GM19468 (cell line): ENCODE results near the gene NPTN.

Source experiments
- ATAC-seq: cut with Tn5 transposase; IDR thresholded peaks from one replicate; pipeline ENCODE4 v1.9.1; 2021; ENCODE audit warnings: mild to moderate bottlenecking, moderate library complexity, moderate number of reproducible peaks; ENCODE audit not compliant: unreplicated experiment; ENCODE audit errors: extremely low read depth

The NPTN gene

GRCh38 chr15:73633991-73634495 is 854 bp upstream of the NPTN start:
- no peak for ATAC-seq

DNA sequence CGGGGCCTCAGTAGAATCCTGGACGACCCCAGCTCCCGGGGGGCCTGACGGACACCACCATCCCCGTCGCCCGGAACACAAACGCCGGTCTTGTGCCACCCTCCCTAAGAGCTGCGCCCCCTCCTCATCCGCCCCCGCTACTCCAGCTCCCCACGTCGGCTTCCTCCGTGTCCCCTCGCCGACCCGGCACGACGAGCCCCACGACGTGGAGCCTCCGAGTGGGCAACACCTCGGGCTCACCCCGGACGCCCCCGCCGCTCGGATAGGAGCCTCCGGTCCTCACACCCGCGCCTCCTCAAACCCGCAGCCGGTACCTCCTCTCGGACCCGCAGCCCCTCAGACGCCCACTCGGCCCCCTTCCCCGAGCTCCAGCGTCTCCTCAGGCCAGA is 525 bp downstream of the NPTN start:
- ATAC-seq, result no peak

GRCh38 chr15:73631915-73632669 is 1.1 kb downstream of the NPTN start:
- ATAC-seq, result no peak

- no peak for ATAC-seq
These were observed 2.2 kb downstream of the NPTN start for GRCh38 chr15:73630921-73631362.

DNA sequence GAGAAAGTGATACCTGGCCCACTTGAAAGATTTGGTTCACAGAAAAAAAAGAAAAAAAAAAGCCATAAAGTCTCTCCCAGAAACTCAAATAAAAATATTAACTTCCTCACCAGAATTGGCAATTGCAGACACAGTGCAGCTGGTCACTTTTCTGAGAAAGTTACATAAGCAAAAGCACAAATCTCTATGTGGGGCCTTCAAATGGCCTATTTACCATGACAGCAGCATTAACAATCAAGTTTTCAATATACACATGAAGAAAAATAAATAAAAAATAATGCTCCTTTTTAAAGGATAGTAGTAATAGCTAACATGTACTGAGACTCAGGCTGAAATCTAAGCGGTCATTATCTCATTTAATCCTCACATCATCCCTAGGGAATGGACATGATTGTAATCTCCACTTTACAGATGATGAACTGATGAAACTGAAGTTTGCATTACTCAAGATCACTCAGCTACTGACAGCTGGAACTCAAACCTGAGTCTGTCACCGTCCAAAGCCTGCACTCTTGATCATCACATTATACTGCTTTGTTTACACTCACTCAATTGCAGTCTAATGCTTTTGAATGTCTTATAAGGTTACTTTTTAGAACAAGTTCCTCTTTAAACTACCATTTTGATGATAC is 3.3 kb downstream of the NPTN start:
- no peak for ATAC-seq

GRCh38 chr15:73628976-73629797 is 4.0 kb downstream of the NPTN start:
- no peak for ATAC-seq

DNA sequence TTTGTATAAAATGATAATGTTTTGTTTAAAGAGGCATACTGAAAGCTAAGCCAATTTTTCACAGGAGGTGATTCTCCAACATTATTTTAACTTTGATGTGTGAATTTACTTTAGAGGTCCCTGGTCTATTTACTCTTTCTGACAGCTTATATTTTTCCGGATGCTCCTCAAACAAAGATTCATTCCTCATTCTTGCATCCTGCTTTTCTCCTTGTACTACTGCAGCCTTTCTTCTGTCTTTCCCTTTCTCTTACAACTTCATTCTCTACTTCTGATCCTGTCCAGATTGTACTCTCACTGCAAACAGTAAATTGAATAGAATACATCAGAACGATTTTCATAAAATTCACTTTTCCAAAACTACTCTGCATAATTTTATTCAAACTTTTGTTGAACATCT is 5.1 kb downstream of the NPTN start:
- no peak for ATAC-seq

GRCh38 chr15:73626072-73626471 is 7.1 kb downstream of the NPTN start:
- ATAC-seq, result no peak

DNA sequence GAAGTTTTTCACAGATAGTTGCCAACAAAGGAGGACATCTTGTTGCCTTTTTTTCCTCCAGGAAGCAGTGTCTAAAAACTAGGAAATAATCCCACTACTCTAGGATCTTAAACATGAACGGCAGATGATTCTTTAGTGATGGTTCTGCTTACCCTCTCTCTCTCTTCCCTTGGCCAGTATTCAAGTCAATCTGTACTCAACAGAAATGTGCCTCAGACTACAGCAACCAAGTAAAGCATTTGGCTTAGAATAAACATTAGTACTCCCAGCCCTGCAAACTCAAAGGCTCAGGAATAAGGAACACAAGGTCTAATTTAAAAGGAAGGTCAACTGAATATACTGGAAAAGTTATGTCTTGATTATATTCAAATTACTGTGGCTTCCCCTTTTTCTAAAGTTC is 8.7 kb downstream of the NPTN start:
- no peak for ATAC-seq

- ATAC-seq, result no peak
These were observed 11.8 kb downstream of the NPTN start for GRCh38 chr15:73621286-73621826.

DNA sequence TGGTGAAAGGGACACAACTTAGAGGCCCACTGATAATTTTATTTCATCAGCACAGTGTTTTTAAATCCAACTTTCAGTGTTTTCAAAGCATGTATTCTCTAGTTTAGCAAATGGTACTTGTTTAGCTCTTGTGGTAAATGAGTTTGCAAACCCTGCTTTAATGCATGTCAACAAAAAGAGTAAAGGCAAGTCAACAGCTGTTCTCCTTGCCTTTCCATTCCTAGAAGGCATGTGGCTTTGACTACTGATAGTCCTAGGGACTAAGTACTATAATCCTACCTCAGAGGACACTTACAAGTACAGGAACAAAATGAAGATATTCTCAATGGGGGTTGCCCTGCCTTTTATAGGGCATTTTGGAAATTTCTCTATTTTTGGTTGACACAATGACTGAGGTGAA is 13.1 kb downstream of the NPTN start:
- ATAC-seq, result no peak

GRCh38 chr15:73617913-73618312 is 15.3 kb downstream of the NPTN start:
- ATAC-seq, result no peak

DNA sequence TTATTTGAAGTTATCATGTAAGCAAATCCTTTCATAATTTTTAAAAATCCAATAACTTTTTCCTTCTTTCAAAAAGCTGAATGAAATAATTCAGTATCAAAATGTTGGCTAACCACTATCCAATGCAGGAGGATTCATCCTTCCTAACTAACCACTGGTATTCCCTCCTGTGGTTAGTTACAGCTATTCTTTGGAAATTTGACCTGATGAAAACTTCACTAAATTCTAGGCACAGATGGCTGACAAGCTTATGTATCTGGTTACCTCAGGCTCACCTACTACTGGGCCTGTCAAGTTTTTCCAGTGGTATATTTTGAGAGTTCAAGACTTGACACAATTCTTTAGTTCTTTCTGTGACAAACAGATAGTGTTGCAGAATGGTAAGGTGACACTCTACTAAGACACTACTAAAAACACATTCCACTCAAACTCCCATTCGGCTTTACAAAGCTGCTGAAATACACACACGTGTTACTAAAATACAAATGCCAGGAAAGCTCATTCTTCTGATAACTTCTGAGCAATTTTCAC is 15.8 kb downstream of the NPTN start:
- ATAC-seq, result no peak

DNA sequence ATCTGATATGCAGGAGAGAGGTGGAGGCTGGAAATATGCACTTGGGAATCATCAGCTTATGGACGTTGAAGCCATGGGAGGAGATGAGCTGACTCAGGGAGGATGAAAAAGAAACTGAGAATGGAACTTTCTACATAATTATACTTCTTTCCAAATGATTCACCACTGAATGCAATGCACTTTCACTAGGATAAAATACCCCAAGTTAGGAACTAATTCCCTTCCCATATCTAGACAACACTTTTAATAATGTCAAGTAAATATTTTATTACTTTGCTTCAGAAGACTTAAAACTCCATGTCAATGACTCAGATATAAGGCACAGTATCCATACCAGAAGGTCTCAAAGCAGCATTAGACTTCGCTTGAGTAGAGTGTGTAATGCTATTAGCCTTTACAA is 24.2 kb downstream of the NPTN start:
- no peak for ATAC-seq

DNA sequence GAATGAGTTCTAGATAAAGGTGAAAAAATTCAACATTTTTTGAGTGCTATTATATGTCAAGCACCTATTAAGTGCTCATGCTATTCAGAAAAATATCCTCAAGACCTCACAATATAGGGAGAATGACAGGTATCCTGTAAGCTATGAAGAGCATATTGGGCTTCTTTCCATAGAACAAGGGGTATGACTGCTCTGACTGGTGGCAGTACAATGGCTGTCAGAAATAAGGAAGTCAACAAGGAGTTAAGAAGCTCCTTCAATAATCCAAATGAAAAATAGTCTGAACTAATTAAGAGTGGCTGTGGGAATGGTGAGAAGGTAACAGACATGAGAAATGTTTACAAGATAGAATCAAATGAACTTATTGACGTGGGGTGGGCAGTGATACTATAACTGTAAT is 24.7 kb downstream of the NPTN start:
- no peak for ATAC-seq

DNA sequence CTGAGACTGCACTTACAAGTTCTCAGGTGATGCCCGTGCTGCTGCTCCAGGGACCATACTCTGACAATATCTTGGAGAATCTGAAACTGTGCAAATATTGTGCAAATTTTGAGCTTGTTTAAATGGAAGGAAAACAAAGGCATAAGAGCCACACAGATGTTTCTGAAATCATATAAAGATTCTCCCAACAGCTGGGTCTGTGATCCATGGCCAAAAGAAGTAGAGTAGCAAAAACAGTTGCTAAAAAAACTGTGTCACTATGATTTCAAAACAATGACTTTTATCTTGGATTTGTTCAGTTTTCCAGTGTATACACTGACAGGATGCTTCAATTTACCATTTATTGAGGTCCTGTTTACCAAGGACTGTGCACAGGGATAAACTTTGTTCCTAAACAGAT is 25.3 kb downstream of the NPTN start:
- no peak for ATAC-seq

GRCh38 chr15:73607405-73607804 is 25.8 kb downstream of the NPTN start:
- ATAC-seq, result no peak

GRCh38 chr15:73605759-73606436 is 27.3 kb downstream of the NPTN start:
- ATAC-seq, result no peak

DNA sequence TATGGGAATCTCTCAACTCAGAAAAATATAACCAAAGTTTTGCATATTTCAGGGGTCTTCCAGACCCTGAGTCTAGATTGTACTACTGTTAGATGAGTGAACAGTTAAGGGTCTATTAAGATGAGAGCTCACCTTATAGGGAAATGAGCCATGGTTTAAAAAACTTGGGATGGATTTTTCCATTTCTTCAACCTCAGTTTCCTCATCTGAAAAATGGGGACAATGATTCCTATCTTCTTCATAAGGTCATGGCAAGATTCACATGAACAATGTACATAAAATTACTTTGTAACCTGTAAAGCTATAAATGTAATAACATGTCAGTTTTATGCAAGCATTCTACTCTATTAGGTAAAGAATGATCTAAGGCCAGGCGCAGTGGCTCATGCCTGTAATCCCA is 28.7 kb downstream of the NPTN start:
- ATAC-seq, result no peak

DNA sequence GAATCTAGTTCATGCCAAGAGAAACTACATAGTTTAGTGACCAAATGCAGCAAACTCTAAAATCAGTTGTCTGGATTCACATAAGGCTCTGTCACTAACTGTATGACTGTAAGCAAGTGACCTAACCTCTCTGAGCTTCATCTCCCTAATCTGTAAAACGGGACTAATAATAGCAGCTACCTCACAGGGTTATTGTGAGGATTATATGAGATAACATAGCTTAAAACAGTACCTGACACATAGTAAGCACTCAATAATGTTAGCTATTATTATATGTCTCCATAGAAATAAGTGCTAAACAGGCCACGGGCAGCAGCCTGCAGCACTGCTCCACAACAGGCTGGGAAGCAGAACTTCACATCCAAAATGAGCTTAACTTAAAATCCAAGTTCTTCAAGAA is 30.2 kb downstream of the NPTN start:
- ATAC-seq, result no peak
